Dermis blood vessel endothelial cell (primary cell): ENCODE data around the gene NKPD1. TPM values are rescaled to one million over a fixed set of nuclear protein-coding genes. Genes with fewer than 3 reads are reported as not detected.

Source experiments
- DNase-seq: peaks from one replicate; pipeline ENCODE4 v3.0.0; 2010
- total RNA-seq: library from RNA; depleted of rRNA; stranded (reverse); fragments of >200 nt; gene quantifications from 2 replicates; pipeline ENCODE4 v1.2.3, GENCODE V29; 2014

Gene NKPD1
- total RNA-seq, 1 donor from 2014 or later = 0.34 TPM

GRCh38 chr19:45172611-45173208, 11.9 kb upstream of the NKPD1 start:
- no peak for DNase-seq

GRCh38 chr19:45172173-45172572, 11.4 kb upstream of the NKPD1 start:
- DNase-seq = peak; percentile 35

DNA sequence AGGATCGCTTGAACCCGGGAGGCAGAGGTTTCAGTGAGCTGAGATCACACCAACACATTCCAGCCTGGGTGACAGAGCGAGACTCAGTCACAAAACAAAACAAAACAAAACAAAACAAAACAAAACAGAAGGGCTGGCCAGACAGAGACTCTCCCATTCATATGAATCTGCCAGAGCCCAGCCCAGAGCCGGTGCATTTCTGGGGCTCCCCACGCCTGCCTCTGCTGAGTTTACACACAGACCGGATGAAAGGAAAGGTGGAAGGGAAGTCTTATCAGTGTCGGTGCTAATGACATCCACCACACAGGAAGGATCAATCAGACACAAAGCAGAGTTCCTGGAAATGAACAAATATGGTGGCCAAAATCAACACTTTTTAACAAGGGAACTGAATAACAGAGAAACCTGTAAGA, 10.4 kb upstream of the NKPD1 start:
- peak; percentile 71 for DNase-seq

GRCh38 chr19:45170146-45171106, 9.6 kb upstream of the NKPD1 start:
- peak; percentile 15 for DNase-seq

DNA sequence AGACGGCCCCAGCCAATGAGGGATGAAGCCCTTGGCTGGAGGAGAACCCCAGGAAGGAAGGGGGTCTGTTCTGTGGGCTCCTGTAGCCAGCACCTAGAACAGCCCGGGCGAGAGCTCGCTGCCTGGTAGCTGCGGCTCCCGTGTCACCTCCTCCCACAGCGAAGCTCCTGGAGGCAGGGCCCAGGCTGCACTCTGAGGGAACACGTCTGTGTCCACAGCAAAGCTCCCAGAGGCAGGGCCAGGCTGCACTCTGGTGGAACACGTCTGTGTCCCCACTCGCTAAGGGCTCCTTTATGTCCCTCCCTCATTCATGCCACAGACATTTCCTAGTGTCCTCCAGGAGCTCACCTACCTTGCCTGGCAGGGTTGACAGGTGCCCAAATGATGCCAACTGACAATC, 8.8 kb upstream of the NKPD1 start:
- DNase-seq = no peak

DNA sequence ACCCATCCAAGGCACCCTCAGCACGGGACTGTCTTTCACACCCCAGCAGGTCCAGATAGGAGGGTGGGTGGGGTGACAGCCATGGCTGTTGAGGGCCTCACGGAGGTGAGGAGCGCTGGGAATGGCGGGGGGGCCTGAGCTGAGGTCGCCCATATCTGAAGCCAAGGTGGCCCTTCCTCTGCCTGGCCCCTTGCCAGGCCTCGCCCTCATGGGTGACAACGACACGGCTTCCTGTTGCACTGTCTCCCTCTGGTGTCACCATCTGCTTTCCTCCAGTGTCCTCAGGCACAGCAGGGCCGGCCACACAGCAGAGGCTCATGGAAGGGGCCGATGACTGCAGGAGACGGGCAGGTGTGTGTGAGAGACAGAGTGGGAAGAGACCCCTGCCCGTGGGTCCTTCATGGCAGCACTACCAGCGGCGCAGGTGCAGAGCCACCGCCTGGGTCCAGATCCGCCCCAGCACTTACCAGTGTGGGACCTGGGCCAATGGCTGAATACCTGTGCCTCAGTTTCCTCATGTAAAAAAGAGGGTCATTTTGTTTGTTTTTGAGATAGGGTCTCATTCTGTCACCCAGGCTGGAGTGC, 8.1 kb upstream of the NKPD1 start:
- no peak for DNase-seq

- DNase-seq = peak; percentile 30
Observed at GRCh38 chr19:45166723-45167252, 6.0 kb upstream of the NKPD1 start.

GRCh38 chr19:45164577-45165335, 4.0 kb upstream of the NKPD1 start:
- DNase-seq = peak; percentile 60

GRCh38 chr19:45163751-45164460, 3.1 kb upstream of the NKPD1 start:
- DNase-seq = no peak

DNA sequence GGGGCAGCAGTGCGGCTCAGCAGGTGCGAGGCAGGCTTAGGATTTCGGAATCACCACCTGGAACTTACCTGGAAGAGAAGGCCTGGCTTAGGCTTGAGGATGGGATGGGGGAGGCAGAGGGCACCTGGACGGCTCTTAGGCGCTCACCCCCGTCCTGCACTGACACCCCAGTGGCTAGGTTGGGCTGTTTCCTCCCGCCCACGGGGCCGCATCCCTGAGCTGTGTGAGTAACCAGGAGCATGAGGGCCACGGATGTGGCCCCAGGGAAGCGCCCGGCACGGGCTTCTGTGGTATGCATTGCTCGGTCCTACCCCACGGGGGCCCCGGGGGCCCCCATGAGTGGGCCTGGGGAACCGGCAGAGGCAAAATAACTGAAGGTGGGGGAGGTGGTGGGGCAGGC, 2.4 kb upstream of the NKPD1 start:
- no peak for DNase-seq

GRCh38 chr19:45162608-45163143, 1.9 kb upstream of the NKPD1 start:
- DNase-seq = no peak

GRCh38 chr19:45161738-45162607, 1.2 kb upstream of the NKPD1 start:
- peak; percentile 73 for DNase-seq

GRCh38 chr19:45159971-45160324, 834 bp downstream of the NKPD1 start:
- DNase-seq = no peak

GRCh38 chr19:45159210-45159970, 1.4 kb downstream of the NKPD1 start:
- no peak for DNase-seq

GRCh38 chr19:45158503-45159209, 2.1 kb downstream of the NKPD1 start:
- no peak for DNase-seq

GRCh38 chr19:45156751-45157150, 4.0 kb downstream of the NKPD1 start:
- DNase-seq = no peak

DNA sequence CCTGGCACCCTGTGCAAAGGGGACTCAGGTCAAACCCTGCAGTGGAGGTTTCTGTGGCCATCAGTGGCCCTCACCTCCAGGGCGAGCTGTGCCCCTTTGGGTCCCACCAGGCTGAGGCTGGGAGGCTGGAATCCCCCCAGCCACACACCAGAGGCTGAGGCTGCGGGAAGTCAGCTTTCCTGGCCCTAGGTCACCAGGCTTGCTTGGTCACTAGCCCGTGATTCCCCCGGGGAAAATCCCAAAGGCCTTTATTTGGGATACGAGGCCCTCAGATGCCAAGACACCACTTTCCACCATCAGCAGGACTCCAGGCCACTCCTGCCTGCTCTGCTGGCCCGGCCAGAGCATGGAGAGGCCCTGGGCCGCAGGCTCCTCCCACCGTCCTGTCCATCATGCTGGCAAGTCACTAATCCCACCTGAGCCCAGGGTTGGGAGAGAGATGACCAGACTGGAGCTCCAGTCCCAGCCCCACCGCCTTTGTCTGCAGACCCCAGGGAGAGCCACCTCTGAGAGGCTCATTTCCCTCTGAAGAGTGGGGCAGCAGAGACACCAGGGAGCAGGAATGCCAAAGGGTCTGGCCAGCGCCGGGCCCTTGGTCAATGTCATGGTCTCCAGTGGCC, 4.7 kb downstream of the NKPD1 start:
- DNase-seq = no peak

GRCh38 chr19:45154064-45154827, 6.5 kb downstream of the NKPD1 start:
- peak; percentile 56 for DNase-seq
